Activated CD4-positive, alpha-beta memory T cell treated with anti-CD3 and anti-CD28 coated beads for 36 hours (primary cell): ENCODE data around the gene SLC10A7. TPM values are rescaled to one million over a fixed set of nuclear protein-coding genes. Genes with fewer than 3 reads are reported as not detected.
A peak's percentile ranks its signal among the peaks of the same experiment; 100 is the strongest.

ENCODE experiments used
- CTCF ChIA-PET: fragments of 350-600 bp; sonication (Branson Sonifier 250); formaldehyde crosslinking; loops from one replicate; lab custom pipeline; 2021; ENCODE audit warnings: antibody characterized with exemption, inconsistent platforms; lab: Charles Lee
- POLR2A ChIA-PET: fragments of 350-600 bp; sonication (Branson Sonifier 250); formaldehyde crosslinking; loops from one replicate; lab custom pipeline; 2021; ENCODE audit warnings: antibody characterized with exemption; lab: Charles Lee
- DNase-seq: peaks from one replicate; pipeline ENCODE4 v3.0.0-alpha.2; 2020
- H3K27ac Mint-ChIP-seq: one replicate; pipeline ENCODE4 v1.8.0; 2021; ENCODE audit warnings: mixed read lengths
- H3K27me3 Mint-ChIP-seq: one replicate; pipeline ENCODE4 v1.8.0; 2021; ENCODE audit warnings: mixed read lengths
- H3K36me3 Mint-ChIP-seq: one replicate; pipeline ENCODE4 v1.8.0; 2021; ENCODE audit warnings: mixed read lengths
- H3K4me1 Mint-ChIP-seq: one replicate; pipeline ENCODE4 v1.8.0; 2021; ENCODE audit warnings: low read depth, mixed read lengths
- H3K4me3 Mint-ChIP-seq: one replicate; pipeline ENCODE4 v1.8.0; 2021; ENCODE audit warnings: mild to moderate bottlenecking, mixed read lengths
- H3K9me3 Mint-ChIP-seq: one replicate; pipeline ENCODE4 v1.8.0; 2021; ENCODE audit warnings: mixed read lengths
- intact Hi-C: fragments of 100-400 bp; cut with micrococcal nuclease; formaldehyde crosslinking; loops from one replicate; pipeline ENCODE4 v1.15.1; 2023
- total RNA-seq, 2 experiments: library from RNA; stranded (reverse); gene quantifications; one replicate each; pipeline ENCODE4 v1.2.3, GENCODE V29; 2021

The SLC10A7 gene
- total RNA-seq, 2 experiments from 2014 or later, result 10.9 to 14.7 TPM

GRCh38 chr4:146243883-146244277 lies 277.9 kb downstream of the SLC10A7 start:
- Mint-ChIP-seq H3K4me3 (no peak overlapping the region), H3K27ac (peak overlapping the region; percentile 80), H3K9me3 (no peaks in the 10 kb centered on the region), H3K27me3 (peaks cover 2% of the 10 kb centered on the region), H3K4me1 (peaks cover 36% of the 10 kb centered on the region), H3K36me3 (no peaks in the 10 kb centered on the region)
- ChIA-PET CTCF (interaction anchor here (0.9 to 1.8 kb wide), 4 partner anchors 12 to 672 kb away, joined by 3 to 6 read pairs (median 4); no protein-coding TSS in a partner anchor), POLR2A (no interaction called here)
- DNase-seq, result no peak
- intact Hi-C loops, result loop anchor here (1.0 to 2.0 kb wide), 7 partner anchors 69 to 672 kb away; partner anchors contain the start of genes LSM6 and SLC10A7

- Mint-ChIP-seq H3K27ac (peak overlapping the region; percentile 80), H3K4me1 (peaks cover 36% of the 10 kb centered on the region)
- POLR2A ChIA-PET, result no interaction called here
Measured at GRCh38 chr4:146243141-146243882, 278.4 kb downstream of the SLC10A7 start.

GRCh38 chr4:146238107-146238506 lies 283.6 kb downstream of the SLC10A7 start:
- intact Hi-C loops, result no loop called here
- DNase-seq, result no peak
- H3K4me3 Mint-ChIP-seq, result no peak overlapping the region

More at GRCh38 chr4:146243141-146243882, 278.4 kb downstream of the SLC10A7 start:
- Mint-ChIP-seq H3K27me3 (peaks cover 2% of the 10 kb centered on the region), H3K9me3 (no peaks in the 10 kb centered on the region), H3K36me3 (no peaks in the 10 kb centered on the region), H3K4me3 (peak overlapping the region; percentile 65)
- CTCF ChIA-PET, result interaction anchor here (0.6 to 1.8 kb wide), 4 partner anchors 10 to 678 kb away, joined by 3 to 6 read pairs (median 4); no protein-coding TSS in a partner anchor
- intact Hi-C loops, result loop anchor here (1.0 to 2.0 kb wide), 7 partner anchors 69 to 673 kb away; partner anchors contain the start of genes LSM6 and SLC10A7
- DNase-seq, result peak; percentile 83

GRCh38 chr4:146237092-146237491 lies 284.6 kb downstream of the SLC10A7 start:
- Mint-ChIP-seq H3K9me3 (no peaks in the 10 kb centered on the region), H3K27me3 (peaks cover 2% of the 10 kb centered on the region), H3K4me1 (peaks cover 3% of the 10 kb centered on the region), H3K27ac (no peak overlapping the region), H3K4me3 (no peak overlapping the region), H3K36me3 (no peaks in the 10 kb centered on the region)
- ChIA-PET CTCF (no interaction called here), POLR2A (no interaction called here)
- no peak for DNase-seq
- intact Hi-C loops, result no loop called here

More at GRCh38 chr4:146238107-146238506, 283.6 kb downstream of the SLC10A7 start:
- ChIA-PET POLR2A (no interaction called here), CTCF (interaction anchor here (1.1 kb wide), 1 partner anchor 9 kb away, joined by 4 read pairs; no protein-coding TSS in a partner anchor)
- Mint-ChIP-seq H3K27ac (no peak overlapping the region), H3K4me1 (peaks cover 10% of the 10 kb centered on the region), H3K9me3 (no peaks in the 10 kb centered on the region), H3K27me3 (peaks cover 2% of the 10 kb centered on the region), H3K36me3 (no peaks in the 10 kb centered on the region)

GRCh38 chr4:146236216-146236615 lies 285.5 kb downstream of the SLC10A7 start:
- intact Hi-C loops, result no loop called here
- Mint-ChIP-seq H3K9me3 (no peaks in the 10 kb centered on the region), H3K27me3 (no peaks in the 10 kb centered on the region), H3K27ac (no peak overlapping the region), H3K4me1 (no peaks in the 10 kb centered on the region), H3K36me3 (no peaks in the 10 kb centered on the region), H3K4me3 (no peak overlapping the region)
- DNase-seq, result no peak
- ChIA-PET POLR2A (no interaction called here), CTCF (no interaction called here)

- DNase-seq, result no peak
- Mint-ChIP-seq H3K36me3 (no peaks in the 10 kb centered on the region), H3K4me3 (no peak overlapping the region), H3K9me3 (no peaks in the 10 kb centered on the region), H3K27ac (no peak overlapping the region), H3K4me1 (no peaks in the 10 kb centered on the region), H3K27me3 (no peaks in the 10 kb centered on the region)
- intact Hi-C loops, result no loop called here
- ChIA-PET CTCF (no interaction called here), POLR2A (no interaction called here)
Measured at GRCh38 chr4:146235654-146236177, 286.0 kb downstream of the SLC10A7 start.

GRCh38 chr4:146232131-146232722 lies 289.5 kb downstream of the SLC10A7 start:
- POLR2A ChIA-PET, result no interaction called here
- no peak overlapping the region for H3K4me3 Mint-ChIP-seq

GRCh38 chr4:146229406-146229805 lies 292.3 kb downstream of the SLC10A7 start:
- Mint-ChIP-seq H3K4me1 (no peaks in the 10 kb centered on the region), H3K36me3 (no peaks in the 10 kb centered on the region), H3K27me3 (no peaks in the 10 kb centered on the region), H3K9me3 (no peaks in the 10 kb centered on the region), H3K4me3 (no peak overlapping the region), H3K27ac (no peak overlapping the region)
- intact Hi-C loops, result no loop called here
- no peak for DNase-seq
- CTCF ChIA-PET, result interaction anchor here (0.8 to 1.0 kb wide), 2 partner anchors 8 to 15 kb away, joined by 4 read pairs; no protein-coding TSS in a partner anchor
- POLR2A ChIA-PET, result no interaction called here

More at GRCh38 chr4:146232131-146232722, 289.5 kb downstream of the SLC10A7 start:
- intact Hi-C loops, result no loop called here
- CTCF ChIA-PET, result interaction anchor here (1.1 to 1.4 kb wide), 2 partner anchors 8 to 12 kb away, joined by 3 to 4 read pairs; no protein-coding TSS in a partner anchor
- no peak for DNase-seq
- Mint-ChIP-seq H3K4me1 (no peaks in the 10 kb centered on the region), H3K27ac (no peak overlapping the region), H3K27me3 (no peaks in the 10 kb centered on the region), H3K36me3 (no peaks in the 10 kb centered on the region), H3K9me3 (no peaks in the 10 kb centered on the region)

- Mint-ChIP-seq H3K4me3 (no peak overlapping the region), H3K9me3 (no peaks in the 10 kb centered on the region), H3K27ac (no peak overlapping the region), H3K27me3 (no peaks in the 10 kb centered on the region), H3K36me3 (no peaks in the 10 kb centered on the region), H3K4me1 (no peaks in the 10 kb centered on the region)
- ChIA-PET POLR2A (no interaction called here), CTCF (interaction anchor here (0.6 kb wide), 1 partner anchor 692 kb away, joined by 3 read pairs; no protein-coding TSS in a partner anchor)
- no peak for DNase-seq
- intact Hi-C loops, result no loop called here
Measured at GRCh38 chr4:146224326-146224966, 297.3 kb downstream of the SLC10A7 start.

GRCh38 chr4:146222313-146222712 lies 299.4 kb downstream of the SLC10A7 start:
- H3K9me3 Mint-ChIP-seq, result no peaks in the 10 kb centered on the region
- ChIA-PET CTCF (no interaction called here), POLR2A (no interaction called here)
- intact Hi-C loops, result no loop called here
- H3K27me3 Mint-ChIP-seq, result no peaks in the 10 kb centered on the region
- H3K4me1 Mint-ChIP-seq, result no peaks in the 10 kb centered on the region
- no peaks in the 10 kb centered on the region for H3K36me3 Mint-ChIP-seq
- DNase-seq, result no peak
- no peak overlapping the region for H3K27ac Mint-ChIP-seq
- H3K4me3 Mint-ChIP-seq, result no peak overlapping the region

- Mint-ChIP-seq H3K27ac (no peak within 1 kb of the TSS), H3K36me3 (no peaks in the 10 kb centered on the region), H3K4me3 (no peak within 1 kb of the TSS), H3K27me3 (no peaks in the 10 kb centered on the region), H3K4me1 (no peaks in the 10 kb centered on the region), H3K9me3 (no peaks in the 10 kb centered on the region)
- ChIA-PET POLR2A (no interaction called here), CTCF (no interaction called here)
- intact Hi-C loops, result no loop called here
- no peak for DNase-seq
Measured at GRCh38 chr4:146214238-146214637, 307.5 kb downstream of the SLC10A7 start, which contains the start of gene REELD1. TSS of gene REELD1 (plus strand) at chr4:146214538. CDS start at chr4:146216953, 2,415 bp downstream.
